OCI-M1 (cell line): ENCODE results near the gene GPN2.
A peak's percentile ranks its signal among the peaks of the same experiment; 100 is the strongest.

Source experiments
- DNase-seq: peaks from one replicate; lab custom pipeline; 2025; lab: John Stamatoyannopoulos, UW

The GPN2 gene

DNA sequence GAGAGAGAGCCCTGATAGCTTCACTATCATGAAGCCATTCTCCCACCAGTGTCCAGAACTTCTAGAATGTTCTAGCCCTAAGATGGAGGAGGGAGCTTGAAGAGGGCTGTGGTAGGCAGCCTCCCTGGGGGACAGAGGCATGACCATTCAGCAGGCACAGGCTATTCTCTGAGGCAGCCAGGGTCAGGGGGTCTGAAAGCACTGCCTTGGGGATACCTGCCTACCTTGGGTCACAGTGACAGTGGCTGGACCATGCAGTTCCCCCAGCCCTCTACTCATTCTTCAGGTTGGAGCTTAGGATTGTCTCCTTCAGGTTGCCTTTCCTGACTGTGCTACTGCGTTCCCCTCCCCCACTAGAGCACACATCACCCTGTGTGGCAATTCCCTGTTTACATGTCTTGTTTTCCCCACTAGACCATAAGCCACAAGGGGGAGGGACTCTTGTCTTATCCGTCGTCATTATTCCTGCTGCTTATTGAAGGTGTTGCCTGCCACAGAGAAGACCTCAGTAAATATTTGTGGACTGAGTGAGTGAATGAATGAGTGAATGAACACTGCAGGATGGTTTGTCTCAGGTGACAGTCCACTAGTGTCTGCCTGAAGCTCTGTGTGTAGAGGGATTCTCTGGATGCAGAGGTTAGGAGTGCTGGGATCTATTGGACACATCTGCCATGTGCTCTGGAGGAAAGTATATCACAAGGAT, 58.4 kb downstream of the GPN2 start:
- peak; percentile 4 for DNase-seq

DNA sequence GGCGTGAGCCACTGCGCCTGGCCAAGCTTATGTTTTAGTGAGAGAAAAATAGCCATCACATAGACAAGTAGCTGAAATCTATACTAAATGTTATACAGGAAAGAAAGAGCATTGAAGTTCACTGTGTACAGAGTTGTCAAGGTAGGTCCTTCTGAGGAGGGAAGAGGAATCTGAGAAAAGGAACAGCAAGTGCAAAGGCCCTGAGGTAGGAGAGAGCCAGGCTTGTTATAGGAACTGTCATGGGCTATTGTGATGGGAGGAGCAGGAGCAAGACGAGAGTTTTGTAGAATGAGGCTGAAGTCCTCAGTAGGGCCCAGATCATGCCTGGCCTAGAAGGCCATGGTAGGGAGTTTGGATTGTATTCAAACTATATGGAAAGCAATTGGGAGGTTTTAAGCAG, 59.0 kb downstream of the GPN2 start:
- no peak for DNase-seq

DNA sequence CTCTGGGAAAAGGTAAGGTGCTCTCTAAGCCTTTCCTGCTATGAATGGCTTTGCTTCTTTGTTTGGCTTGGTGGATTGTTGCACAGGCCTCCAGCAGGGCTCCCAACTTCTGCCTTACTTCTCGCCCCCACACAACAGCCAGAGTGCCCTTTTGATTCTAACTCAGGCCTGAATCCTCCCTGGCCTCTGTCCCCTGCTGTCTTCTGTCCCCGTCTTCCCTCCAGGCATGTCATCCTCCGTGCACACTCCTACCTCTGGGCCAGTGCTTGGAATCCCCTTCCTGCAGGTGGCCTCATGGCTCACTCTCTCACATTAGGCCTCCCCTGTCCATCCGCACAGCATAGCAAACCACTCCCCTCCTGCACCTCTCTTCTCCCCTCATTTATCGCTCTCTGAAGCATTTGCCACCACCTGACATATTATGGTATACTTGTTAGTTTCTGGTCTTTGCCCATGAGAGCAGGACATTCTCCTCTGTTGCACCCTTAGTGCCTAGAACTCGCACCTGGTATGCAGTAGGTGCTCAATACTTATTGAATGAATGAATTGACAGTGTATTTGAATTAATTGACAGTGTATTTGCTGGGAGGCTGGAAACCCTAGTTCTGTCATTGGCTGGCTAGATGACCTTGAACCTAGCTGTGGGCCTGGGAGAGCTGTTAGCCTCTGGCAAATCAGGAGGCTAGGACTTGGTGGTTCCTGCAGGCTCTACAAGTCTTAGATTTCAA, 60.7 kb downstream of the GPN2 start:
- no peak for DNase-seq

DNA sequence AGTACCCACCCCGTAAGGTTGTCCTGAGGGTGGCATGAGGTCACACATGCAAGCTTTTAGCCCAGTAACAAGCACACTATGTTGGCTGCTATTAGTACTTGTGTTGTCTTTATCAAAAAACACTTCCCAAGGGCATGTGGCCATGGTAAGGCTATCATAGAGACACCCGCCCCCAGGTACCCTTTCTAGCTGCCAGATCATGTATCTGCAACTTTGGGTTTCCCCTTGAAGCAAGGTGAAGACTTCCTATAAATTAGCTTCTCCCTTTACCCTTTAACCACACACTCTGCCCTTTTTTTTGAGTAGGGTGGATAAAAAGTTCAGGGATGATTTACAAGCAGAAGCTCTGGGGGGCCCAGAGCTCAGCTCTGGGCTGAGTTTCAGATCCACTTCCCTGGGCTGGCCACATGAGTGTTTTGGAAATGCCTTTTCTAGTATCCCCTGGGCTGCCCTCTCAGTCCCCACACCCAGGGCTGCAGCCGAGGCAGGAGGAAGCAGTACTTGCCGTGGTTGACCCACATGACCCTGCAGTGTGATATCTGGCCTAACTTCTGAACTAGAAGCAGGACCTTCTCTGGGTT, 61.6 kb downstream of the GPN2 start:
- peak; percentile 35 for DNase-seq

DNA sequence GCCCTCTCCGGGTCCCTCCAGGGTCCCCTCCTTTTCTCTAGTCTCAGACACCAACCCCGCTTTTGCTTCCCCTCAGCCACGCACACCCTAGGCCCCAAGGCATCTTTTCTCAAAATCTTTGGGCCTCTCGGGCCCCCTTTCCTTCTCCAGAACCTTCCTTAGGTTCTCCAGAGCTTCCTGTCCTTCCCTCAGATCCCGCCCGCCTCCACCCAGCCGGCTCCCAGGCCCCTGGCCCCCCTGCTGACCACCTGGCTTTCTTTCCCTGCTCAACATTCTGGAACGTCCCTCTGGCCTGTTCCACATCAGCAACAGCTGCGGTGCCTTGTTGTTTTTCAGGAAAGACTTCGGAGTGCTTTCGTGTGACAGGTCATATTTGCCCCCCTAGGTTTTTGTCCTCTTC, 62.4 kb downstream of the GPN2 start:
- no peak for DNase-seq

DNA sequence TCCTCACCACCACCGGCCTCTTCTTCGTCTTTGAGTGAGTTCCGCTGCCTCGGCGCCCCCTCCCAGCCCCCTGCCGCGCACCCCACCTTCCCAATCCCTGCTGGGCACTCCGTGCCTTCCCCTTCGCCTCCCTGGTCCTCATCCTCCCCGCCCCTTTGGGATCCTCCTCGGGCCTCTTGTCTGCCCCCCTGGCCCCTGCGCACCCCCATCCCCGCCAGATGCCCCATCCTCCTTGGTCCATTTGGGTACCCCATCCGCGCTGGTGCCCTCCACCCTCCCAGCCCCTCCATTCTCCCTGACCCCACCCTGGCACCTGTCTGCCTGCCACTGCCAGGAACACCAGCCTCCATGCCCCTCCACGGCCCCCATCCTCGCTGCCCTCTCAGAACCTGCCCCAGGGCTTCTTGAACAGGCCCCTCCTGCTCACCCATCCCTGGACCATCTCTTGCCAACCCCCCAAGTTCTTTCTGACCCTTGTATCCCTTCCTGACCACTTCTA, 62.9 kb downstream of the GPN2 start:
- DNase-seq: no peak

DNA sequence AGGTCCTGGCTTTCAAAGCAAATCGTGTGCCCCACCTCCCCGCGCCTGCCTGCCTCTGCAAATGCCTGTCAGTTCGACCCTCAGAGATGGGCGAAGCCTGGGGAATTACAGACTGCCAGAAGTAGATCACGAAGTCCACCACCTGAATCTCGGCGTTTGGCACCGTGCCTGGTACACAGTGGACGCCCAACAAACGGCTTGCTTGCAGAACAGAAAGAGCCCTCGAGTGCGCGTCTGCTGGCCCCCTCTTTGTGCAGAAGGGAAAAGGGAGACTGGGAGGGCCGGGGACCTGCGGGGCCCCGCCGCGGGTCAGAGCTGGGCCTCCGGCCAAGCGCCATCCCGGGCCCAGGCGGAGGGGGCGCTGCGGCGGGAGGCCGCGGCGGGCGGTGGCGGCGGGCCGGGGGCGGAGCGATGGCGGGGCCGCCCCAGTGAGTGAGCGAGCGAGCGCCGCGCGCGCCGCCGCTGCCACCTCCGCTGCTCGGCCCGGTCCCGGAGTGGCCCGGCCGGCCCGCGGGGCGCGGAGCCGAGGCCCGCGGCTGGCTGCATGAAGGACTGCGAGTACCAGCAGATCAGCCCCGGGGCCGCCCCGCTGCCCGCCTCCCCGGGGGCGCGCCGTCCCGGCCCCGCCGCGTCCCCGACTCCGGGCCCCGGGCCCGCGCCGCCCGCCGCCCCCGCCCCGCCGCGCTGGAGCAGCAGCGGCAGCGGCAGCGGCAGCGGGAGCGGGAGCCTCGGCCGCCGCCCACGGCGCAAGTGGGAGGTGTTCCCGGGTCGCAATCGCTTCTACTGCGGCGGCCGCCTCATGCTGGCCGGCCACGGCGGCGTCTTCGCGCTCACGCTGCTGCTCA, 63.6 kb downstream of the GPN2 start, which contains the start of gene ZDHHC18:
ZDHHC18 (plus strand) TSS at position 428 of the 845 bp plus-strand sequence; CDS start at position 545, 117 bp downstream.
- peak; percentile 77 for DNase-seq
